ENCODE measurements around the gene POU6F2.

GRCh38 chr7:38938589-38938988, 39.1 kb upstream of the POU6F2 start:
- TF ChIP-seq EZH2 (optimal IDR thresholded peaks at IDR 0.05; ENCODE audit: low read depth, low read length) (no peak), CTCF (IDR thresholded peaks at IDR 0.05; ENCODE audit: low read length) (no peak)
